SK-N-MC (cell line): ENCODE data around the gene LSM8.

Source experiments
- EZH2 ChIP-seq: fragments of 200-600 bp; sonication (generic); IDR thresholded peaks from one replicate; pipeline ENCODE4 v1.6.1; 2017; ENCODE audit warnings: antibody characterized with exemption
- FOXP2 ChIP-seq: optimal IDR thresholded peaks from 2 replicates; pipeline ENCODE3; 2011; ENCODE audit warnings: mild to moderate bottlenecking, moderate library complexity; ENCODE audit not compliant: insufficient read depth; ENCODE audit errors: extremely low read length, control extremely low read depth
- POLR2AphosphoS5 ChIP-seq: IDR thresholded peaks from 2 replicates; pipeline ENCODE4 v1.6.1; 2012; ENCODE audit warnings: mild to moderate bottlenecking, low read depth, low read length, borderline replicate concordance

DNA sequence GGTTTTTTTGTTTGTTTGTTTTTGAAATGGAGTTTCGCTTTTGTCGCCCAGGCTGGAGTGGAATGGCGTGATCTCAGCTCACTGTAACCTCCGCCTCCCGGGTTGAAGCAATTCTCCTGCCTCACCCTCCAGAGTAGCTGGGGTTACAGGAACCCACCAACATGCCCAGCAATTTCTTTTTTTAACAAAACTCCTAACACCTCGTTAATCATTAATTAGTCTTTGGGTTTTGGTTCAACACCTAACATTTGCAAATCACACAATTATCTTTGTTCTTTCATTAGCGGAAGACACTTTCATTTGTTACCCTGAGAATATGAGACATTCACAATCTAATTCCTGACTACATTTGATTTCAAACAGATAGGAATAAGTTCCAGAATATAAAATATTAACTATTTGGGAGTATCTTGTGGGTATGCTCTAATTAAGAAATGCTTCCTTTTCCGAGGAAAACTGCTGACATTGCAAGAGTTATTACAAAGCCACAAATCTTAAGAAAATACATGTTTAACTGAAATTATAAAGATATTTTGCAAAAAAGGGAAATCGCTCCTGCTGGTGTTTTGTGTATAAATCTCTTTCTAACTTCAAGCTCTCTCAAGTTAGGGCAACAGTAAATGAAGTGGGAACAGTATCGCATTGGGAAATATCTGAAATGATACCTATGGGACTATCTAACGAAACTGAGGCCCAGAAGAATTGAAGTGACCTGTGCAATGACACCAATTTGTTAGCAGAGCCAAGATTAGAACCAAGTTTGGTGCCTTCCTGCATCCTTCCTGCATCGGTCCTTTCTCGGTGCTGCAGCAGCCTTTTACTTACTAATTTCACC is 1.2 kb upstream of the LSM8 start:
- no peak for TF ChIP-seq EZH2
- TF ChIP-seq POLR2AphosphoS5, result no peak
- no peak for TF ChIP-seq FOXP2
